HepG2 (cell line): ENCODE data around the gene ORC1. TPM values are rescaled to one million over a fixed set of nuclear protein-coding genes. Genes with fewer than 3 reads are reported as not detected.

ENCODE experiments used
- ATAC-seq: fragments of 200-7000 bp; cut with Tn5 transposase; 3 replicates; pipeline ENCODE4 v1.9.1; 2020; ENCODE audit warnings: mild to moderate bottlenecking, moderate library complexity
- BruUV-seq: library from RNA; stranded (reverse); fragments of 400-500 nt; replicated peaks from 2 replicates; lab custom pipeline; 2021; lab: Mats Ljungman, UMichigan
- CTCF ChIA-PET: fragments of 300-600 bp; formaldehyde crosslinking; extraction: SDS; loops from one replicate; lab custom pipeline; 2021; ENCODE audit warnings: low total read pairs, inconsistent platforms, low intra/inter-chr PET ratio; lab: Yijun Ruan, JAX
- POLR2A ChIA-PET: fragments of 350-600 bp; sonication (Branson Sonifier 250); formaldehyde crosslinking; loops from one replicate; lab custom pipeline; 2020; ENCODE audit warnings: antibody characterized with exemption, inconsistent platforms; lab: Yijun Ruan, JAX
- DNase-seq: peaks from one replicate; pipeline ENCODE4 v3.0.0-alpha.2; 2015; ENCODE audit warnings: low spot score
- FAIRE-seq: peaks from 3 replicates; lab custom pipeline; 2011; peaks lifted over from hg19 to GRCh38; lab: Jason Lieb, UNC
- H2AFZ ChIP-seq: one replicate; pipeline ENCODE4 v1.6.1; 2011; ENCODE audit warnings: low read length, inconsistent platforms
- H3K27ac ChIP-seq: fragments of 300-600 bp; 3 replicates; pipeline ENCODE4 v1.8.0; 2011; ENCODE audit warnings: mixed run types, mild to moderate bottlenecking, mixed read lengths, low read length, inconsistent platforms; ENCODE audit not compliant: insufficient read depth; ENCODE audit errors: extremely low read length
- H3K27me3 ChIP-seq, 2 experiments: fragments of 200-600 bp in 1 of 2; 2 replicates in 1 of 2; 3 replicates in 1 of 2; pipeline versions ENCODE4 v1.6.0 to v1.8.0; 2011; ENCODE audit warnings: low read length in 2 of 2, mild to moderate bottlenecking in 2 of 2, moderate library complexity in 2 of 2, inconsistent platforms in 1 of 2; ENCODE audit not compliant: insufficient read depth in 2 of 2, control insufficient read depth in 1 of 2
- H3K36me3 ChIP-seq, 2 experiments: fragments of 200-600 bp in 1 of 2; replicated peaks in 1 of 2; 2 replicates in 1 of 2; 3 replicates in 1 of 2; pipeline versions ENCODE4 v1.5.1 to v1.8.0; 2011; ENCODE audit warnings: low read length in 2 of 2, inconsistent platforms in 1 of 2; ENCODE audit not compliant: insufficient read depth in 2 of 2, control insufficient read depth in 1 of 2
- H3K4me1 ChIP-seq: 2 replicates; pipeline ENCODE4 v1.5.1; 2012; ENCODE audit warnings: low read length, inconsistent platforms; ENCODE audit not compliant: insufficient read depth
- H3K4me2 ChIP-seq: 2 replicates; pipeline ENCODE4 v1.6.0; 2011; ENCODE audit warnings: low read depth, low read length, inconsistent platforms
- H3K4me3 ChIP-seq, 3 experiments: fragments of 200-600 bp in 1 of 3; sonication (generic), shearing (Covaris generic) in 1 of 3; replicated peaks in 1 of 3; 2 replicates each; pipeline ENCODE4 v1.5.1; 2011 to 2016; ENCODE audit warnings: low read length in 3 of 3, inconsistent platforms in 2 of 3, low read depth in 2 of 3, mild to moderate bottlenecking in 2 of 3, control low read depth in 1 of 3, mixed read lengths in 1 of 3; ENCODE audit not compliant: insufficient read depth in 1 of 3
- H3K79me2 ChIP-seq: one replicate; pipeline ENCODE4 v1.6.1; 2011; ENCODE audit warnings: low read length, inconsistent platforms; ENCODE audit not compliant: insufficient read depth
- H3K9ac ChIP-seq: 2 replicates; pipeline ENCODE4 v1.6.0; 2011; ENCODE audit warnings: mild to moderate bottlenecking, low read depth, low read length, inconsistent platforms; ENCODE audit not compliant: insufficient read depth
- H3K9me3 ChIP-seq: 2 replicates; pipeline ENCODE4 v1.5.1; 2012; ENCODE audit warnings: mild to moderate bottlenecking, low read length
- H4K20me1 ChIP-seq: 2 replicates; pipeline ENCODE4 v1.6.0; 2011; ENCODE audit warnings: inconsistent platforms, mild to moderate bottlenecking, low read length, moderate library complexity; ENCODE audit not compliant: insufficient read depth
- BRF2 ChIP-seq: sonication (generic); formaldehyde crosslinking; IDR thresholded peaks from 2 replicates; pipeline ENCODE4 v1.8.1; 2022; ENCODE audit warnings: mild to moderate bottlenecking, missing genetic modification reagents
- CAMTA2 ChIP-seq: sonication (generic); formaldehyde crosslinking; IDR thresholded peaks from 2 replicates; pipeline ENCODE4 v1.4.0; 2020; ENCODE audit warnings: mild to moderate bottlenecking, missing genetic modification reagents, borderline replicate concordance
- PTBP1 ChIP-seq: fragments of 200-400 bp; formaldehyde crosslinking; IDR thresholded peaks from 2 replicates; pipeline ENCODE4 v1.6.1; 2018; ENCODE audit warnings: low read length, low read depth; ENCODE audit not compliant: poor library complexity, severe bottlenecking
- SYNCRIP ChIP-seq: fragments of 200-400 bp; formaldehyde crosslinking; IDR thresholded peaks from 2 replicates; pipeline ENCODE4 v1.6.1; 2018; ENCODE audit warnings: mild to moderate bottlenecking, low read depth, low read length; ENCODE audit not compliant: insufficient read depth
- ZNF263 ChIP-seq: sonication (generic); formaldehyde crosslinking; IDR thresholded peaks from 2 replicates; pipeline ENCODE4 v1.4.0; 2020; ENCODE audit warnings: missing genetic modification reagents
- ZNF451 ChIP-seq: sonication (generic); formaldehyde crosslinking; IDR thresholded peaks from 2 replicates; pipeline ENCODE4 v1.5.0; 2020; ENCODE audit warnings: mild to moderate bottlenecking, missing genetic modification reagents
- ZNF512 ChIP-seq: sonication (generic); formaldehyde crosslinking; IDR thresholded peaks from 2 replicates; pipeline ENCODE4 v1.4.0; 2020; ENCODE audit warnings: mild to moderate bottlenecking, missing genetic modification reagents
- ZNF512B ChIP-seq: sonication (generic); formaldehyde crosslinking; IDR thresholded peaks from 2 replicates; pipeline ENCODE4 v1.5.1; 2020; ENCODE audit warnings: missing genetic modification reagents, mild to moderate bottlenecking, borderline replicate concordance
- ZNF543 ChIP-seq: sonication (generic); formaldehyde crosslinking; IDR thresholded peaks from 2 replicates; pipeline ENCODE4 v1.4.0; 2020; ENCODE audit warnings: mild to moderate bottlenecking, missing genetic modification reagents
- ZNF7 ChIP-seq: IDR thresholded peaks from 2 replicates; pipeline ENCODE4 v1.6.1; 2016; ENCODE audit warnings: missing biosample characterization, missing genetic modification reagents
- WGBS: methylation state at CpG from one replicate; pipeline ENCODE4 v1.1.6; 2017; ENCODE audit warnings: low lambda C conversion rate; 5-methylcytosine and 5-hydroxymethylcytosine counted together
- in situ Hi-C: cut with HindIII; loops from 2 replicates; pipeline ENCODE4 v1.10.0; 2017; ENCODE audit warnings: low pct_unique_long_range_greater_than_20kb; ENCODE audit not compliant: extremely low pct_ligation_motif_present
- intact Hi-C: fragments of 100-400 bp; cut with micrococcal nuclease; formaldehyde crosslinking; loops from one replicate; pipeline ENCODE4 v1.10.0; 2022; ENCODE audit not compliant: unreplicated experiment
- polyA plus RNA-seq, 8 experiments: library from polyadenylated mRNA; depleted of rRNA in 3 of 8; stranded (reverse) in 7 of 8; unstranded in 1 of 8; fragments of >200 nt; fragmentation: Illumina TruSeq in 4 of 8; extraction: Trizol in 4 of 8; gene quantifications; 2 replicates each; pipeline versions ENCODE4 v1.2.1 to v1.2.3, GENCODE V29; 2011 to 2016; ENCODE audit warnings: low read depth in 4 of 8, missing spikeins in 1 of 8, mixed read lengths in 1 of 8; ENCODE audit not compliant: insufficient read depth in 1 of 8
- total RNA-seq, 5 experiments: library from RNA; depleted of rRNA; stranded (reverse); fragments of >200 nt; fragmentation: Illumina TruSeq; extraction: Trizol; gene quantifications; 2 replicates each; pipeline ENCODE4 v1.2.3, GENCODE V29; 2016; ENCODE audit warnings: low read depth in 1 of 5

The ORC1 gene
- total and polyA plus RNA-seq, 2 of the 13 experiments (the other 11 are each of a cell fraction or from before 2014, with no cell fraction given), result 7.0 to 23.5 TPM

GRCh38 chr1:52435211-52435610, 31.0 kb upstream of the ORC1 start:
- intact Hi-C loops (no loop called here), in situ Hi-C loops (no loop called here)
- no peak for FAIRE-seq
- Histone ChIP-seq H3K9me3 (no peaks in the 10 kb centered on the region), H3K27ac (no peak overlapping the region), H3K4me1 (no peaks in the 10 kb centered on the region), H3K27me3 (no peaks in the 10 kb centered on the region), H4K20me1 (no peaks in the 10 kb centered on the region), H3K4me2 (no peak overlapping the region), H2AFZ (no peak overlapping the region), H3K36me3 (peaks cover 16 to 52% of the 10 kb centered on the region in 2 experiments)
- no peak for DNase-seq
- no TSS peak for BruUV-seq
- CTCF ChIA-PET, result no interaction called here
- no peak for TF ChIP-seq BRF2
- no peak for TF ChIP-seq ZNF512B
- no peak for TF ChIP-seq ZNF7 (CRISPR knock-in tag)
- TF ChIP-seq ZNF512 (CRISPR knock-in tag), result no peak
- no peak for TF ChIP-seq ZNF451 (CRISPR knock-in tag)
- no peak for TF ChIP-seq PTBP1
- no peak for TF ChIP-seq SYNCRIP
- no peak for TF ChIP-seq ZNF263 (CRISPR knock-in tag)
- TF ChIP-seq CAMTA2 (CRISPR knock-in tag), result no peak
- TF ChIP-seq ZNF543 (CRISPR knock-in tag), result no peak
- TF ChIP-seq, all 625 proteins: peak for 0
- ATAC-seq, result no peak
- POLR2A ChIA-PET, result no interaction called here
- H3K79me2 ChIP-seq, result no peaks in the 10 kb centered on the region
- H3K9ac ChIP-seq, result no peak overlapping the region
- WGBS, result 100% methylated on average over 1 of the region's 1 CpG
- no peak overlapping the region for H3K4me3 ChIP-seq
